Thoracic aorta (tissue), 2 donors: ENCODE measurements around the gene LAMB1. TPM values are rescaled to one million over a fixed set of nuclear protein-coding genes. Genes with fewer than 3 reads are reported as not detected.

Experiments
- ATAC-seq: fragments of 150-250 bp; one replicate; pipeline ENCODE4 v1.8.0; 2017; ENCODE audit warnings: low read depth; ENCODE audit not compliant: insufficient number of reproducible peaks, low FRiP score
- DNase-seq: peaks from one replicate; pipeline ENCODE4 v3.0.0-alpha.2; 2020; ENCODE audit warnings: low spot score
- H3K27ac ChIP-seq, 2 donors: fragments of 200-600 bp; sonication (generic); 1 replicate in 1 of 2; 2 replicates in 1 of 2; pipeline ENCODE4 v1.5.1; 2016; ENCODE audit warnings: mild to moderate bottlenecking in 2 of 2, moderate library complexity in 2 of 2
- H3K27me3 ChIP-seq: fragments of 200-600 bp; sonication (generic); replicated peaks from 2 replicates; pipeline ENCODE4 v1.6.0; 2016; ENCODE audit warnings: mild to moderate bottlenecking; ENCODE audit not compliant: insufficient read depth
- H3K36me3 ChIP-seq: fragments of 200-600 bp; sonication (generic); one replicate; pipeline ENCODE4 v1.5.1; 2016
- H3K4me1 ChIP-seq, 2 donors: fragments of 200-600 bp; sonication (generic); 1 replicate in 1 of 2; 2 replicates in 1 of 2; pipeline versions ENCODE4 v1.5.1 to v1.6.0; 2016; ENCODE audit warnings: low read depth in 2 of 2, mild to moderate bottlenecking in 1 of 2; ENCODE audit not compliant: control insufficient read depth in 1 of 2
- H3K4me3 ChIP-seq: fragments of 200-600 bp; sonication (generic); 2 replicates; pipeline ENCODE4 v1.5.1; 2016; ENCODE audit warnings: mild to moderate bottlenecking
- H3K9me3 ChIP-seq: fragments of 200-600 bp; sonication (generic); 2 replicates; pipeline ENCODE4 v1.5.1; 2016
- CTCF ChIP-seq: fragments of 200-600 bp; sonication (generic); IDR thresholded peaks from one replicate; pipeline ENCODE4 v1.5.1; 2019; ENCODE audit warnings: antibody characterized with exemption
- total RNA-seq, 2 donors: library from RNA; depleted of rRNA; stranded (reverse); fragments of >200 nt; gene quantifications; one replicate each; pipeline versions ENCODE4 v1.1.0 to v1.2.3, GENCODE V29; 2016

The LAMB1 gene
- total RNA-seq, 2 donors from 2014 or later: 144 to 296 TPM

DNA sequence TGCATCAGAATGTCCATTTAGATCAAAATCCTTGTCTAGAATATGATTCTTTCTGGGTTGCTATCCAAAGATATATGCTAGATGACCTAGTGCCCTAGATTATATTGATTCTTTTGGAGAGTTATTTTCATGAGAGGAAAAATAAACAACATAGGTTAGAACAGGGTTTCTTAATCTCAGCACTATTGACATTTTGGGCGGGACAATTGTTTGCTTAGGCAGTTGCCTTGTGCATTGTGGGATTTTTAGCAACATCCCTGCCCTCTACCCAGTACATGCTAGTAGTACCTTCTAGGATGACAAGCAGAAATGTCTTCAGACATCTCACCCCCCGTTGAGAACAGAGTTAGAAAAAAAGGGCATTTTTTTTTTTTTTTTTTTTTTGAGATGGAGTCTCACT, 25.1 kb upstream of the LAMB1 start:
- Histone ChIP-seq H3K27me3 (no peaks in the 10 kb centered on the region), H3K36me3 (no peaks in the 10 kb centered on the region), H3K27ac (no peak overlapping the region), H3K4me1 (peaks cover 11 to 19% of the 10 kb centered on the region in 2 donors), H3K9me3 (no peaks in the 10 kb centered on the region), H3K4me3 (no peak overlapping the region)
- TF ChIP-seq CTCF: no peak
- ATAC-seq (no peak), DNase-seq (no peak)

DNA sequence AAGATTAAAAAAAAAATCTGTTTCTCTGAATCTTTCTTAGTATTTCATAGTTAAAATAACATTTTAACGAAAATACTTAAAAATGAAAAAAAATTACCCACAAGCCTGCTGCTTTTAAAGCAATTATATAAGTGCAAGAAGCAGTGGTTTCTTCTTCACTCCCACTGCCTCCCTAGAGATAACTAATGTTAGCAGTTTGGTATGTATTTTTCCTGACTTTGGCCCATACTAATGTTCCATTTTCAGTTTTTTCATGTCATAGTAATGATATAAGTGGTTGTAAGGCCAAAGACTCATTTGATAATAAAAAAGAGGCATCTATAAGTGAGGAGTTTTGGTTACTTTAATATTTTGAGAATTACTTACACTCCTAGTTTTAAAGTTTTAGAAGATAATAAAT, 24.3 kb upstream of the LAMB1 start:
- ATAC-seq (no peak), DNase-seq (no peak)
- no peak for TF ChIP-seq CTCF
- H3K36me3 ChIP-seq: no peaks in the 10 kb centered on the region
- H3K27me3 ChIP-seq: no peaks in the 10 kb centered on the region
- H3K4me3 ChIP-seq: no peak overlapping the region
- H3K9me3 ChIP-seq: no peaks in the 10 kb centered on the region
- peak overlapping the region; percentile 6 to 28 for H3K27ac ChIP-seq
- peaks cover 17 to 24% of the 10 kb centered on the region in 2 donors for H3K4me1 ChIP-seq

- H3K27me3 ChIP-seq: no peaks in the 10 kb centered on the region
- no peaks in the 10 kb centered on the region for H3K36me3 ChIP-seq
- H3K9me3 ChIP-seq: no peaks in the 10 kb centered on the region
- ATAC-seq (no peak), DNase-seq (no peak)
- no peak for TF ChIP-seq CTCF
- peaks cover 17 to 24% of the 10 kb centered on the region in 2 donors for H3K4me1 ChIP-seq
- no peak overlapping the region for H3K4me3 ChIP-seq
- H3K27ac ChIP-seq: peak overlapping the region; percentile 6 to 28
Measured at GRCh38 chr7:108026647-108027046, 23.7 kb upstream of the LAMB1 start.

GRCh38 chr7:108026116-108026515, 23.2 kb upstream of the LAMB1 start:
- no peaks in the 10 kb centered on the region for H3K36me3 ChIP-seq
- TF ChIP-seq CTCF: no peak
- no peak overlapping the region for H3K4me3 ChIP-seq
- ATAC-seq (no peak), DNase-seq (no peak)
- no peaks in the 10 kb centered on the region for H3K9me3 ChIP-seq
- H3K4me1 ChIP-seq: peaks cover 17 to 24% of the 10 kb centered on the region in 2 donors
- peak overlapping the region; percentile 6 to 28 for H3K27ac ChIP-seq
- no peaks in the 10 kb centered on the region for H3K27me3 ChIP-seq

- ATAC-seq (no peak), DNase-seq (no peak)
- Histone ChIP-seq H3K27me3 (no peaks in the 10 kb centered on the region), H3K4me1 (peaks cover 12 to 16% of the 10 kb centered on the region in 2 donors), H3K9me3 (no peaks in the 10 kb centered on the region), H3K36me3 (no peaks in the 10 kb centered on the region), H3K4me3 (no peak overlapping the region), H3K27ac (no peak overlapping the region)
- TF ChIP-seq CTCF: no peak
Measured at GRCh38 chr7:108024538-108024937, 21.6 kb upstream of the LAMB1 start.
